NCI-H2196 treated with DMSO at 0.1 percent for 48 hours (cell line): ENCODE results near the gene FCHSD2.
A peak's percentile ranks its signal among the peaks of the same experiment; 100 is the strongest.
"Not testable (repeated sequence)": the region's sequence is repeated elsewhere in the genome, so short reads cannot be mapped to it uniquely, and the experiment has no call there.

Experiments
- DNase-seq: peaks from one replicate; lab custom pipeline; 2025; ENCODE audit not compliant: unreplicated experiment; lab: John Stamatoyannopoulos, UW

The FCHSD2 gene

GRCh38 chr11:73072935-73073481 is 69.1 kb downstream of the FCHSD2 start:
- peak; percentile 20 for DNase-seq

GRCh38 chr11:73070653-73071052 is 71.5 kb downstream of the FCHSD2 start:
- DNase-seq = no peak

GRCh38 chr11:73061857-73062424 is 80.2 kb downstream of the FCHSD2 start:
- DNase-seq = not testable (repeated sequence)

DNA sequence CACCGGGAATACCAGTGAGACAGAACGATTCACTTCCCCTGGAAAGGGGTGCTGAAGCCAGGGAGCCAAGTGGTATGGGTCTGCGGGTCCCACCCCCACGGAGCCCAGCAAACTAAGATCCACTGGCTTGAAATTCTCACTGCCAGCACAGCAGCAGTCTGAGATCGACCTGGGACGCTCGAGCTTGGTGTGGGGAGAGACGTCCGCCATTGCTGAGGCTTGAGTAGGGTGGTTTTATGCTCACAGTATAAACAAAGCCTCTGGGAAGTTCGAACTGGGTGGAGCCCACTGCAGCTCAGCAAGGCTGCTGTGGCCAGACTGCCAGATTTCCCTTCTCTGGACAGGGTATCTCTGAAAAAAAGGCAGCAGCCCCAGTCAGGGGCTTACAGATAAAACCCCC is 80.7 kb downstream of the FCHSD2 start:
- not testable (repeated sequence) for DNase-seq

DNA sequence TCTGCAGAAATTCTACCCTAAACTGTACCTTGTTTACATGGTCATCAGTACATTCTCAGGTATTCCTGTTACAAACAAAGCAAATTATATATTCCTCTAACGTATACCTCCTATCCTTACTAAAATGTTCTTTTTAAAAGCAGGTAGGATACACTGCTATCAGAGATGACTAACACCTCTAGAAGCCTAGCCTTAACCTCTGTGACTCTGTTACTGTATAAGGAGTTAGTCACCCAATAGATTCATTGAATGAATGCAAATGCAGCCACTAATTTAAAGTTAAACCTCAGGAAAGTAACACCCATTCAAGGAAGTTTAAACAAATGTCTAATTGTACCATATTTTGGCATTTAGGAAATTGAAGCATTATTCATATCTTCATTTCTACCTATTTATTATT is 82.2 kb downstream of the FCHSD2 start:
- DNase-seq = no peak

DNA sequence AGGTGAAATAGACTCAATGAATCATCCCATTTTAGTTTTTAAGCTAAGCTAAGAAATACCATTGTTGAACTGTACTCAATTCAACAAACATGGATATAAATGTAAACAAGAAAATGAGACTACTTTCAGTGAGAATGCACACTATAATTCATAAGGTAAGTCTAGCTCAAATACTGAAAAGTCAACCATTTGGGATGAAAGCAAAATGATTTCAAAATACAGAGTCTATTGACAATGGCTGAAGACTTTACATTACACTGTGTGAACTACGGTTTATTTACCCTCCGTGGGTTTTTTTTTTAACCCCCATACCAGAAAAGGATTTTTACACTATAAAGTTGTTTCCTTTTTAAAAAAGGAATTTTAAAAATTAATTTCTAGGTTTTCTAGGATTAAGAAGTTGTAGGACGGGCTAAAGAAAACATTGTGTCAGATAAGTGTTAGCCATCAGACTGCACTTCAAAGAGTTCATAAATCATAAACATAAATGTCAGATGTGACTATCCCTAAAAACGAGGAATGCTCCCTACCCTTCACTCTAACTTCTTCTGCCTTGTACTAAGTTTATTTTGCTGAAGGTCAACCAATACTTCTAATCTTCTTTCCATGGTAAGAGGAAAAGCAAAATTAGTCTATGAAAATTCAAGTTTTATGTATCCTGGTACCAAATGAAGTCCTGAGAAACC is 83.0 kb downstream of the FCHSD2 start:
- DNase-seq = no peak

- DNase-seq = no peak
Observed at GRCh38 chr11:73055655-73056354, 86.3 kb downstream of the FCHSD2 start.

DNA sequence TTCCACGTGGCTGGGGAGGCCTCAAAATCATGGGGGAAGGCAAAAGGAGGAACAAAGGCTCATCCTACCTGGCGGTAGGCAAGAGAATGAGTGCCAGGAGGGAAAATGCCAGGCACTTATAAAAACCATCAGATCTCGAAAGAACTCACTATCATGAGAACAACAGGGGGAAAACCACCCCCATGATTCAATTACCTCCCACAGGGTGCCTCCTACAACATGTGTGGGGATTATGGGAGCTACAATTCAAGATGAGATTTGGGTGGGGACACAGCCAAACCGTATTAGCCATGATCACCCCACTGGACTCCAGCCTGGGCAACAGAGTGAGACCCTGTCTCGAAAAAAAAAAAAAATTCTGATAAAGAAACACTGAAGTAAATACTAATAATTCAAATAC is 87.1 kb downstream of the FCHSD2 start:
- no peak for DNase-seq

- no peak for DNase-seq
Observed at GRCh38 chr11:73053964-73054363, 88.2 kb downstream of the FCHSD2 start.

GRCh38 chr11:73048446-73048845 is 93.7 kb downstream of the FCHSD2 start:
- DNase-seq = no peak

- DNase-seq = no peak
Observed at GRCh38 chr11:73047773-73048371, 94.2 kb downstream of the FCHSD2 start.

- DNase-seq = no peak
Observed at GRCh38 chr11:73040046-73040445, 102.1 kb downstream of the FCHSD2 start.

- DNase-seq = no peak
Observed at GRCh38 chr11:73034777-73035176, 107.3 kb downstream of the FCHSD2 start.

- no peak for DNase-seq
Observed at GRCh38 chr11:73034331-73034730, 107.8 kb downstream of the FCHSD2 start.

- DNase-seq = no peak
Observed at GRCh38 chr11:73030130-73030529, 112.0 kb downstream of the FCHSD2 start.

- no peak for DNase-seq
Observed at GRCh38 chr11:73029403-73029802, 112.7 kb downstream of the FCHSD2 start.

- DNase-seq = no peak
Observed at GRCh38 chr11:73028611-73029010, 113.5 kb downstream of the FCHSD2 start.

DNA sequence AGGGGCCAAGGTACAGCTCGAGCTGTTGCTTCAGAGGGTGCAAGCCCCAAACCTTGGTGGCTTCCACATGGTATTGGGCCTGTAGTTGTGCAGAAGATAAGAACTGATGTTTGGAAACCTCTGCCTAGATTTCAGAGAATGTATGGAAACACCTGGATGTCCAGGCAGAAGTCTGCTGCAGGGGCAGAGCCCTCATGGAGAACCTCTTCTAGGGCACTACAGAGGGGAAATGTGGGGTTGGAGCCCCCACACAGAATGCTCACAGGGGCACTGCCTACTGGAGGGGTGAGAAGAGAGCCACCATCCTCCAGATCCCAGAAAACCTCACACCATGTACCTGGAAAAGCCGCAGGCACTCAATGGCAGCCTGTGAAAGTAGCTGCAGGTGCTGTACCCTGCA is 114.3 kb downstream of the FCHSD2 start:
- not testable (repeated sequence) for DNase-seq

DNA sequence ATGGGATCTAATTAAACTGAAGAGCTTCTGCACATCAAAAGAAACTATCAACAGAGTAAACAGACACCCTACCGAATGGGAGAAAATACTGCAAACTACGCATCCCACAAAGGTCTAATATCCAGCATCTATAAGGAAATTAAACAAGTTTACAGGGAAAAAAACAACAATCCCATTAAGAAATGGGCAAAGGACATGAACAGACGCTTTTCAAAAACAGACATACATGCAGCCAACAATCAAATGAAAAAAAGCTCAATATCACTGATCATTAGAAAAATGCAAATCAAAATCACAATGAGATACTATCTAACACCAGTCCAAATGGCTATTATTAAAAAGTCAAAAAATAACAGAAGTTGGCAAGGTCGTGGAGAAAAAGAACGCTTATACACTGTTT is 117.5 kb downstream of the FCHSD2 start:
- DNase-seq = no peak

GRCh38 chr11:73019996-73020395 is 122.1 kb downstream of the FCHSD2 start:
- DNase-seq = no peak

DNA sequence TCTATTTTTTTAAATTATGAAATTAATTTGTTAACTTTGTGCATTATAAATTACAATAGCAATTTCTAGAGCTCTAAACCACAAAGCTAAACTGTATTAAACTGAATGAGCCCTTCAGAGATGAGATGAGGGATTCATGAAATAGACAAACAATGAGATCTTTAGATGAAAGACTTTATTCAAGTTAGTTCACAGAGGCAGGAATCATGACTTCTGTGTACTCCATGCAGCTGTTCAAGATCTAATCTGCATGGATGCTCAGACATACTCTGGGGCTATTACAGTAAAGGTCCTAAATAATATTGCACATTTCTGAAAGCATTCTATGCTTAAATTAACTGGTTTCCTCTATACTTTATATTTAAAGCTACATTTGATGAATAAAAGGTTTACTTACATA is 122.7 kb downstream of the FCHSD2 start:
- DNase-seq = no peak

DNA sequence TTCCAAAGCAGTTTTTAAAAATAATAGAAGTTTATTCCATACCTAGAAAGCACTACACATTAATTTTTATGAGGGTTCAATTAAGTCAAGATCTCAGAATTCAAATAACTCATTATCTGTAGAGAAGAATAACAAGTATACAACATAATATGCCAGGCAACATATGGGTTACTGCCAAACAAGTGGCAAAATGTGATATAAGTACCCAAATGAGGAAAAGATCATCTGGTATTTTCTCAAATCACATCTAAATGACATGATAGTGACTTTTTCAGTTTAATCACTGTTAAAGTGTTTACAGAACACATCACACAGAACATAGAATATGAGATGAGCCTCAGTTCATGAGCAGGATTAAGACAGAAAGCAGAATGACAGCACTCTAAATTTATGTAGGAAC is 123.3 kb downstream of the FCHSD2 start:
- no peak for DNase-seq
